HG03571 (cell line): ENCODE measurements around the gene LAMC2.
"Not testable (repeated sequence)": the region's sequence is repeated elsewhere in the genome, so short reads cannot be mapped to it uniquely, and the experiment has no call there.

Experiments used
- ATAC-seq: cut with Tn5 transposase; IDR thresholded peaks from one replicate; pipeline ENCODE4 v1.9.1; 2021; ENCODE audit not compliant: unreplicated experiment

Gene LAMC2

GRCh38 chr1:183236158-183236725, 50.2 kb downstream of the LAMC2 start:
- ATAC-seq = no peak

- ATAC-seq = no peak
These were observed 51.0 kb downstream of the LAMC2 start for GRCh38 chr1:183237046-183237445.

- no peak for ATAC-seq
These were observed 52.0 kb downstream of the LAMC2 start for GRCh38 chr1:183238071-183238470.

GRCh38 chr1:183239220-183239742, 53.2 kb downstream of the LAMC2 start:
- no peak for ATAC-seq

- no peak for ATAC-seq
These were observed 53.9 kb downstream of the LAMC2 start for GRCh38 chr1:183239793-183240525.

- ATAC-seq = no peak
These were observed 54.4 kb downstream of the LAMC2 start for GRCh38 chr1:183240526-183240825.

GRCh38 chr1:183240853-183241252, 54.8 kb downstream of the LAMC2 start:
- not testable (repeated sequence) for ATAC-seq

- no peak for ATAC-seq
These were observed 55.4 kb downstream of the LAMC2 start for GRCh38 chr1:183241471-183241870.

GRCh38 chr1:183242556-183242955, 56.5 kb downstream of the LAMC2 start:
- no peak for ATAC-seq

GRCh38 chr1:183243161-183244050, 57.3 kb downstream of the LAMC2 start:
- no peak for ATAC-seq

GRCh38 chr1:183244466-183244865, 58.4 kb downstream of the LAMC2 start:
- no peak for ATAC-seq

- no peak for ATAC-seq
These were observed 59.3 kb downstream of the LAMC2 start for GRCh38 chr1:183245357-183245756.

GRCh38 chr1:183246436-183246835, 60.4 kb downstream of the LAMC2 start:
- ATAC-seq = no peak

- no peak for ATAC-seq
These were observed 61.0 kb downstream of the LAMC2 start for GRCh38 chr1:183247066-183247465.

- no peak for ATAC-seq
These were observed 61.4 kb downstream of the LAMC2 start for GRCh38 chr1:183247484-183247883.

GRCh38 chr1:183247931-183248330, 61.9 kb downstream of the LAMC2 start:
- no peak for ATAC-seq

GRCh38 chr1:183248989-183249691, 63.1 kb downstream of the LAMC2 start:
- ATAC-seq = no peak

GRCh38 chr1:183249941-183250452, 63.9 kb downstream of the LAMC2 start:
- no peak for ATAC-seq

GRCh38 chr1:183251101-183251958, 65.3 kb downstream of the LAMC2 start:
- no peak for ATAC-seq

GRCh38 chr1:183251959-183252450, 65.9 kb downstream of the LAMC2 start:
- no peak for ATAC-seq
